Upper lobe of left lung (tissue), 4 donors: ENCODE measurements around the gene INTU.

Source experiments
- EP300 ChIP-seq, 4 donors: sonication (generic); formaldehyde crosslinking; IDR thresholded peaks; one replicate each; pipeline ENCODE4 v1.5.1; 2017; ENCODE audit warnings: antibody characterized with exemption in 4 of 4, control low read depth in 2 of 4
- POLR2A ChIP-seq, 4 donors: fragments of 450-650 bp; IDR thresholded peaks; one replicate each; pipeline ENCODE4 v1.5.1; 2016 to 2017; ENCODE audit warnings: antibody characterized with exemption in 4 of 4, mild to moderate bottlenecking in 2 of 4
- POLR2AphosphoS5 ChIP-seq, 2 donors: sonication (generic); formaldehyde crosslinking; IDR thresholded peaks; one replicate each; pipeline ENCODE4 v1.5.1; 2017; ENCODE audit warnings: antibody characterized with exemption in 2 of 2
- TF ChIP-seq, protein P1 (sequence below), 6 experiments: fragments of 450-650 bp in 4 of 6; fragments of 200-600 bp in 2 of 6; sonication (generic) in 2 of 6; IDR thresholded peaks; one replicate each; pipeline ENCODE4 v1.5.1; 2016 to 2019; ENCODE audit warnings: antibody characterized with exemption in 6 of 6

GRCh38 chr4:127698789-127699200, 66.0 kb downstream of the INTU start:
- TF ChIP-seq, protein P1, sequence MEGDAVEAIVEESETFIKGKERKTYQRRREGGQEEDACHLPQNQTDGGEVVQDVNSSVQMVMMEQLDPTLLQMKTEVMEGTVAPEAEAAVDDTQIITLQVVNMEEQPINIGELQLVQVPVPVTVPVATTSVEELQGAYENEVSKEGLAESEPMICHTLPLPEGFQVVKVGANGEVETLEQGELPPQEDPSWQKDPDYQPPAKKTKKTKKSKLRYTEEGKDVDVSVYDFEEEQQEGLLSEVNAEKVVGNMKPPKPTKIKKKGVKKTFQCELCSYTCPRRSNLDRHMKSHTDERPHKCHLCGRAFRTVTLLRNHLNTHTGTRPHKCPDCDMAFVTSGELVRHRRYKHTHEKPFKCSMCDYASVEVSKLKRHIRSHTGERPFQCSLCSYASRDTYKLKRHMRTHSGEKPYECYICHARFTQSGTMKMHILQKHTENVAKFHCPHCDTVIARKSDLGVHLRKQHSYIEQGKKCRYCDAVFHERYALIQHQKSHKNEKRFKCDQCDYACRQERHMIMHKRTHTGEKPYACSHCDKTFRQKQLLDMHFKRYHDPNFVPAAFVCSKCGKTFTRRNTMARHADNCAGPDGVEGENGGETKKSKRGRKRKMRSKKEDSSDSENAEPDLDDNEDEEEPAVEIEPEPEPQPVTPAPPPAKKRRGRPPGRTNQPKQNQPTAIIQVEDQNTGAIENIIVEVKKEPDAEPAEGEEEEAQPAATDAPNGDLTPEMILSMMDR (IDR thresholded peaks at IDR 0.05), result no peak
- TF ChIP-seq POLR2AphosphoS5 (IDR thresholded peaks at IDR 0.05) (no peak), POLR2A (IDR thresholded peaks at IDR 0.05) (no peak), EP300 (IDR thresholded peaks at IDR 0.05) (no peak)
